Measurements from ENCODE around the gene CARD14. TPM values are rescaled to one million over a fixed set of nuclear protein-coding genes. Genes with fewer than 3 reads are reported as not detected.

The CARD14 gene
- total RNA-seq, 1 experiment from 2014 or later, result not detected

GRCh38 chr17:80124351-80124981 lies 45.4 kb upstream of the CARD14 start:
- ChIA-PET CTCF (interaction anchor here (0.5 to 1.1 kb wide), 8 partner anchors 11 to 238 kb away, joined by 3 read pairs; no protein-coding TSS in a partner anchor), POLR2A (interaction anchor here (0.8 kb wide), 1 partner anchor 15 kb away, joined by 3 read pairs; no protein-coding TSS in a partner anchor)
- intact Hi-C loops (cut with micrococcal nuclease), result no loop called here
- TF ChIP-seq CTCF (IDR thresholded peaks at IDR 0.05; ENCODE audit: unreplicated experiment), result peak; percentile 15
- Mint-ChIP-seq H3K9me3 (ENCODE audit: unreplicated experiment) (no peaks in the 10 kb centered on the region), H3K36me3 (ENCODE audit: insufficient read depth, unreplicated experiment) (no peaks in the 10 kb centered on the region), H3K27me3 (ENCODE audit: insufficient read depth, unreplicated experiment) (peaks cover 18% of the 10 kb centered on the region), H3K27ac (ENCODE audit: low read depth, unreplicated experiment) (no peak overlapping the region), H3K4me3 (ENCODE audit: unreplicated experiment) (no peak overlapping the region), H3K4me1 (ENCODE audit: insufficient read depth, unreplicated experiment) (peaks cover 4% of the 10 kb centered on the region)
- peak; percentile 5 for DNase-seq (ENCODE audit: unreplicated experiment)
- BruUV-seq (replicated peaks), result no TSS peak

- CTCF ChIA-PET, result interaction anchor here (1.0 kb wide), 1 partner anchor 117 kb away, joined by 3 read pairs; no protein-coding TSS in a partner anchor
- Mint-ChIP-seq H3K9me3 (ENCODE audit: unreplicated experiment) (no peaks in the 10 kb centered on the region), H3K36me3 (ENCODE audit: insufficient read depth, unreplicated experiment) (no peaks in the 10 kb centered on the region), H3K27ac (ENCODE audit: low read depth, unreplicated experiment) (no peak overlapping the region), H3K27me3 (ENCODE audit: insufficient read depth, unreplicated experiment) (peaks cover 18% of the 10 kb centered on the region), H3K4me3 (ENCODE audit: unreplicated experiment) (no peak overlapping the region), H3K4me1 (ENCODE audit: insufficient read depth, unreplicated experiment) (peaks cover 4% of the 10 kb centered on the region)
- no peak for DNase-seq (ENCODE audit: unreplicated experiment)
- POLR2A ChIA-PET, result interaction anchor here (1.5 kb wide), 1 partner anchor 19 kb away, joined by 4 read pairs; no protein-coding TSS in a partner anchor
- intact Hi-C loops (cut with micrococcal nuclease), result no loop called here
- BruUV-seq (replicated peaks), result no TSS peak
- no peak for TF ChIP-seq CTCF (IDR thresholded peaks at IDR 0.05; ENCODE audit: unreplicated experiment)
Measured at GRCh38 chr17:80125656-80126448, 44.0 kb upstream of the CARD14 start.

GRCh38 chr17:80126449-80126715 lies 43.4 kb upstream of the CARD14 start:
- POLR2A ChIA-PET, result interaction anchor here (1.5 kb wide), 1 partner anchor 18 kb away, joined by 4 read pairs; no protein-coding TSS in a partner anchor

More at GRCh38 chr17:80126449-80126715, 43.4 kb upstream of the CARD14 start:
- BruUV-seq (replicated peaks), result no TSS peak
- no peaks in the 10 kb centered on the region for H3K36me3 Mint-ChIP-seq (ENCODE audit: insufficient read depth, unreplicated experiment)
- DNase-seq (ENCODE audit: unreplicated experiment), result no peak
- CTCF ChIA-PET, result no interaction called here
- no peak overlapping the region for H3K27ac Mint-ChIP-seq (ENCODE audit: low read depth, unreplicated experiment)
- intact Hi-C loops (cut with micrococcal nuclease), result no loop called here
- no peaks in the 10 kb centered on the region for H3K9me3 Mint-ChIP-seq (ENCODE audit: unreplicated experiment)
- peaks cover 4% of the 10 kb centered on the region for H3K4me1 Mint-ChIP-seq (ENCODE audit: insufficient read depth, unreplicated experiment)
- peaks cover 18% of the 10 kb centered on the region for H3K27me3 Mint-ChIP-seq (ENCODE audit: insufficient read depth, unreplicated experiment)
- no peak overlapping the region for H3K4me3 Mint-ChIP-seq (ENCODE audit: unreplicated experiment)
- no peak for TF ChIP-seq CTCF (IDR thresholded peaks at IDR 0.05; ENCODE audit: unreplicated experiment)
